ENCODE measurements around the gene LAMC1.

DNA sequence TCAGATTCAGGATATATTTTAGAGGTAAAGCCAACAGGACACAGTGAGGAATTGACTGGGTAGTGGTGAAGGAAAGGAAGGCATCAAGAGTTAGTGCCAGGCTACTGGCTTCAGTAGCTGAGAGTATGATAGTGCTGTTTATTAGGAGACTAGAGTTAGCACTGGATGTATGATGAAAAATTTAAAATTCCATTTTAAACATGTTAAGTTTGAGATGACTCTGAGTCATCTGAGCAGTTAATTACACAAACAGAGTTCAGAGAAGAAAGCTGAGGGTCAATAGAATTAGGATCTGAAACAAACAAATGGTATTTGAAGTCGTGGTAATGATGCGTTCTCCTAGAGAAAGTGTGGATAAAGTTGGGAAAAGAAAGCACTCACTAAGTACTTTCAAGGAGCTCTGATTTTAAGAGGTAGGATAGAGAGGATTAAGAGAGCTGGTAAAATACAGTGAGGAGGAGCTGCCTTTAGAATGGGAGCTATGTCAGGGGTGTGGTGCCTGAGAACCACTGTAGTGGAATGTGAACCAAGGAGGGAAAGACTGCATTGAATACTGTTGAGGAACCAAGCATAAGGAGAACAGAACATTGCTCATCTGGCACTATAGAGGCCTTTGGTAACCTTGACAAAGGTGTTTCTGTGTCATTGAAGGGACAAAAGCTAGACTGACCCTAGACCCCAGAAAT lies 48.6 kb upstream of the LAMC1 start:
- TF ChIP-seq, protein P1, sequence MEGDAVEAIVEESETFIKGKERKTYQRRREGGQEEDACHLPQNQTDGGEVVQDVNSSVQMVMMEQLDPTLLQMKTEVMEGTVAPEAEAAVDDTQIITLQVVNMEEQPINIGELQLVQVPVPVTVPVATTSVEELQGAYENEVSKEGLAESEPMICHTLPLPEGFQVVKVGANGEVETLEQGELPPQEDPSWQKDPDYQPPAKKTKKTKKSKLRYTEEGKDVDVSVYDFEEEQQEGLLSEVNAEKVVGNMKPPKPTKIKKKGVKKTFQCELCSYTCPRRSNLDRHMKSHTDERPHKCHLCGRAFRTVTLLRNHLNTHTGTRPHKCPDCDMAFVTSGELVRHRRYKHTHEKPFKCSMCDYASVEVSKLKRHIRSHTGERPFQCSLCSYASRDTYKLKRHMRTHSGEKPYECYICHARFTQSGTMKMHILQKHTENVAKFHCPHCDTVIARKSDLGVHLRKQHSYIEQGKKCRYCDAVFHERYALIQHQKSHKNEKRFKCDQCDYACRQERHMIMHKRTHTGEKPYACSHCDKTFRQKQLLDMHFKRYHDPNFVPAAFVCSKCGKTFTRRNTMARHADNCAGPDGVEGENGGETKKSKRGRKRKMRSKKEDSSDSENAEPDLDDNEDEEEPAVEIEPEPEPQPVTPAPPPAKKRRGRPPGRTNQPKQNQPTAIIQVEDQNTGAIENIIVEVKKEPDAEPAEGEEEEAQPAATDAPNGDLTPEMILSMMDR (IDR thresholded peaks at IDR 0.05 in 2 of 3, conservative IDR thresholded peaks at IDR 0.05 in 1 of 3; ENCODE audit: borderline replicate concordance in 1 of 3, insufficient read depth in 1 of 3, low read depth in 2 of 3, low read length in 2 of 3), result no peak
- TF ChIP-seq JUND (IDR thresholded peaks at IDR 0.05) (no peak), YY1 (IDR thresholded peaks at IDR 0.05; ENCODE audit: extremely low read depth, insufficient replicate concordance, low read depth, low read length) (no peak), POLR2A (IDR thresholded peaks at IDR 0.05; ENCODE audit: borderline replicate concordance, extremely low read depth, insufficient read depth, insufficient read length) (no peak), EZH2phosphoT487 (IDR thresholded peaks at IDR 0.05; ENCODE audit: borderline replicate concordance) (no peak), CEBPB (IDR thresholded peaks at IDR 0.05; ENCODE audit: low read depth) (no peak), POLR2AphosphoS5 (IDR thresholded peaks at IDR 0.05; ENCODE audit: low read depth, low read length) (no peak), SIN3A (IDR thresholded peaks at IDR 0.05; ENCODE audit: low read depth) (no peak), SRF (IDR thresholded peaks at IDR 0.05; ENCODE audit: low read depth) (no peak)
- TF ChIP-seq, protein P2, sequence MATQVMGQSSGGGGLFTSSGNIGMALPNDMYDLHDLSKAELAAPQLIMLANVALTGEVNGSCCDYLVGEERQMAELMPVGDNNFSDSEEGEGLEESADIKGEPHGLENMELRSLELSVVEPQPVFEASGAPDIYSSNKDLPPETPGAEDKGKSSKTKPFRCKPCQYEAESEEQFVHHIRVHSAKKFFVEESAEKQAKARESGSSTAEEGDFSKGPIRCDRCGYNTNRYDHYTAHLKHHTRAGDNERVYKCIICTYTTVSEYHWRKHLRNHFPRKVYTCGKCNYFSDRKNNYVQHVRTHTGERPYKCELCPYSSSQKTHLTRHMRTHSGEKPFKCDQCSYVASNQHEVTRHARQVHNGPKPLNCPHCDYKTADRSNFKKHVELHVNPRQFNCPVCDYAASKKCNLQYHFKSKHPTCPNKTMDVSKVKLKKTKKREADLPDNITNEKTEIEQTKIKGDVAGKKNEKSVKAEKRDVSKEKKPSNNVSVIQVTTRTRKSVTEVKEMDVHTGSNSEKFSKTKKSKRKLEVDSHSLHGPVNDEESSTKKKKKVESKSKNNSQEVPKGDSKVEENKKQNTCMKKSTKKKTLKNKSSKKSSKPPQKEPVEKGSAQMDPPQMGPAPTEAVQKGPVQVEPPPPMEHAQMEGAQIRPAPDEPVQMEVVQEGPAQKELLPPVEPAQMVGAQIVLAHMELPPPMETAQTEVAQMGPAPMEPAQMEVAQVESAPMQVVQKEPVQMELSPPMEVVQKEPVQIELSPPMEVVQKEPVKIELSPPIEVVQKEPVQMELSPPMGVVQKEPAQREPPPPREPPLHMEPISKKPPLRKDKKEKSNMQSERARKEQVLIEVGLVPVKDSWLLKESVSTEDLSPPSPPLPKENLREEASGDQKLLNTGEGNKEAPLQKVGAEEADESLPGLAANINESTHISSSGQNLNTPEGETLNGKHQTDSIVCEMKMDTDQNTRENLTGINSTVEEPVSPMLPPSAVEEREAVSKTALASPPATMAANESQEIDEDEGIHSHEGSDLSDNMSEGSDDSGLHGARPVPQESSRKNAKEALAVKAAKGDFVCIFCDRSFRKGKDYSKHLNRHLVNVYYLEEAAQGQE (IDR thresholded peaks at IDR 0.05; ENCODE audit: low read depth), result no peak
- TF ChIP-seq, protein P3, sequence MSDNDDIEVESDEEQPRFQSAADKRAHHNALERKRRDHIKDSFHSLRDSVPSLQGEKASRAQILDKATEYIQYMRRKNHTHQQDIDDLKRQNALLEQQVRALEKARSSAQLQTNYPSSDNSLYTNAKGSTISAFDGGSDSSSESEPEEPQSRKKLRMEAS (IDR thresholded peaks at IDR 0.05), result no peak
- TF ChIP-seq, protein P4, sequence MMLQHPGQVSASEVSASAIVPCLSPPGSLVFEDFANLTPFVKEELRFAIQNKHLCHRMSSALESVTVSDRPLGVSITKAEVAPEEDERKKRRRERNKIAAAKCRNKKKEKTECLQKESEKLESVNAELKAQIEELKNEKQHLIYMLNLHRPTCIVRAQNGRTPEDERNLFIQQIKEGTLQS (IDR thresholded peaks at IDR 0.05), result no peak

Data from HCT116 (cell line).